ENCODE measurements around the gene SSC5D.
A peak's percentile ranks its signal among the peaks of the same experiment; 100 is the strongest.

Gene SSC5D

DNA sequence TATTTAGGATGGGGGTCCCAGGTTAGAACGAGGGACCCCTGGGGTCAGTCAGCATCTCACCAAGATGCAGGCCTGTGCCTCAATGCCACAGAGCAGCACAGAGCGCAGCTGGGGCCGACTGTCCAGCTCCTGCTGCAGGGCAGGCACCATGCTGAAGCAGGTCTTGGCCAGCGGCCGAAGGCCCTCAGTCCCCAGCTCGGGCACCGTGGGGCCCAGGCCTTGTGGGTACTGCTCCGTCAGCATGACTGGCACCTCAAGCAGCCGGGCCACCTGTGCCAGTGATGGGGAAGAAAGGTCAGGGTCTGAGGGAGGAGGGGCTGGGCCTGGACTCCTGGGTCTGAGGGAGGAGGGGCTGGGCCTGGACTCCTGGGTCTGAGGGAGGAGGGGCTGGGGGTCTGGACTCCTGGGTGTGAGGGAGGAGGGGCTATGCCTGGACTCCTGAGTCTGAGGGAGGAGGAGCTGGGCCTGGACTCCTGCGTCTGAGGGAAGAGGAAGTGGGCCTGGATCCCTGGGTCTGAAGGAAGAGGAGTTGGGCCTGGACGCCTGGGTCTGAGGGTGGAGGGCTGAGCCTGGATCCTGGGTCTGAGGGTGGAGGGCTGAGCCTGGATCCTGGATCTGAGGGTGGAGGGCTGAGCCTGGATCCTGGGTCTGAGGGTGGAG is 32.5 kb upstream of the SSC5D start:
- no peak for DNase-seq (ENCODE audit: low spot score)

DNA sequence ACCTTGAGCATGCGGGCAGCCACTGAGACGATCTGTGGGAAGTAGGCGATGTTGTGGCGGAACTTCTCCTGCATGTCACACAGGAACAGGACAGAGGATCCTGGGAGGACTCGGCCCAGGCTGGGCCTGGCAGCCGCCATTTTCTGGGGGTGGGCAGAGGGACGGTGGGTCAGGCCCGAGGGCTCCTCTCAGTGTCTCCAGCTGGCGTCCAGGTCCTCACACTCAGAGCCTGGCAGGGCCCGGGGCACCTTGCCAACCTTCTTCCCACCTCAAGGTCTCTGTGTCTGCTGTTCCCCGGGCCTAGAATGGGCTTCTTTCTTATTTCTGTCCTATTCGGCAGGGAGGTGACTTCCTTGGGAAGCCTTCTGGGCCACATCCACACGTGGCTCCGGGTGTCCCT is 31.9 kb upstream of the SSC5D start:
- no peak for DNase-seq (ENCODE audit: low spot score)

DNA sequence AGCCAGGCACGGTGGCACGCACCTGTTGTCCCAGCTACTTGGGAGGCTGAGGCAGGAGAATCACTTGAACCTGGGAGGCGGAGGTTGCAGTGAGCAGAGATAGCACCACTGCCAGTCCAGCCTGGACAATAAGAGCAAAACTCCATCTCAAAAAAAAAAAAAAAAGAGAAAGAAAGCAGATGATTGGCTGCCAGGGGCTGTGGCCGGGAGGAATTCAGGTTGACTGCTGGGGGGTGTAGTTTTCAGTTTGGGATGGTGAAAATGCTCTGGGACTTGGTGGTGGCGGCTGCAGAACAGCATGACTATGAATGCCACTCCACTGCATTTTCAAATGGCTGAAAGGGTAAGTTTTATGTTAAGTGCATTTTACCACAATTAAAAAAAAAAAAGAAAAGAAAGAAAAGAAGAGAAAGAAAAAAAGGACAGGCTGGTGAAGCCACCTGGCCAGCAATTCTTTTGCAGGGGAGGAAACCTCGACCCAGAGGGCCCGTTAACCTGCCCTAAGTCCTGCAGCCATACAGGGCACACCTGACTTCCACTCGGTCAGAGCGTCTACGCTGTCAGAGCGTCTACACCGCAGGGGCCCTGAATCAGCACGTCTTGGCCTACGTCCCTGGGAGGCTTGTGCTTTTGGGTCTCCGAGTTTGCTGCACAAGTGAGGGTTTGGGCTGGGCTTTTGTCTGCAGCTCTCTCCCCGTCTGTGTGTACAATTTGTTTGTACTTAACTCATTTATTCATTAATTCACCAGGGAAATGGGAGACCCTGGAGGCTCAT is 30.4 kb upstream of the SSC5D start:
- DNase-seq (ENCODE audit: low spot score), result no peak

DNA sequence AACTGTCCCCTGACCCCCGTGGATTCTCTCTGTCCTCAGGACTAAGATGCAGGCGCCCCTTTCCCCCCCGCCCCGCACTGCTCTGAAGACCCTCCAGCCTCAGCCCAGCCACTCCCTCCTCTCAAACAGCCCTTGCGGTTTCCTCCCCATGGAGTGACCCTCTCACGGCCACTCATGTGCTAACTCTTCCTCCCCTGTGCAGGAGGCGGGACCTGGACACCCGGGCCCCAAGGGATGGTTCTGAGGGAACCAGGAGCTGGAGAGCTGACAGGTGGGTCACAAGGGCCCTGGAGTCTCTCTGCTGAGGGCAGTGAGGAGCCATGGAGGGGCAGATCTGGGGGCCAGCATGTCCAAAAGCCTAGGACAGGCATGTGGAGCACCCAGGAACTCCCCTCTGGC is 28.7 kb upstream of the SSC5D start:
- DNase-seq (ENCODE audit: low spot score), result no peak

DNA sequence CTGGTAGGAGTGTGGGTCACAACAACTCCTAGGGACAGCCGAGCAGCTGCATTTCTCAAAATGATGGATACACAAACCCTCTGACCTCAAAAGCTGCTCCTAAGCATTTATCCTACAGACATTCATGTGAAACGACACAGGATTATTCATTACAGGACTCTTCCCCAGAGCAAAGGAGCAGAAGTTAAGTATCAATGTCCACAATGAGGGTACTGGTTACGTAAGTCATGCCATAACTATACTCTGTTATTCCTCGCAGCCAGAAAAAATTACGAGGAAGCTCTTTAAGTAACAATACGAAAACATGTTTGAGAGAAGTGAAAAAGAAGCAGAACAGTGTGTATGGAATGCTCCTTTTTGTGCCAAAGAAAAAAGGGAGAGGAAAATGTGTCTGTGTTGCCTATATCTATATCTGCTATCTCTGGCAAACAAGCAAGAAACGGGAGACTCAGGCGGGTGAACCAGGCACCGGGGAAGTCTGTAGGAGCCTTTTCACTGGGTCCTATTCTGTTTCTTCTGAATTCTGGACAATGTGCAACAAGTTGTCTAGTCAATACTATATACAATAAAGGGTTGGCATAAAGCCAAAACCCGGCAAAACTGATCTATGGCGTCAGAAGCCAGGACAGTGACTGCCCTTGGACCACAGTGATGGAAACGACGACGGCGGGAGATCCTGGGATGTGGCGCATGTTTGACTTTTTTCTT is 28.1 kb upstream of the SSC5D start:
- no peak for DNase-seq (ENCODE audit: low spot score)

DNA sequence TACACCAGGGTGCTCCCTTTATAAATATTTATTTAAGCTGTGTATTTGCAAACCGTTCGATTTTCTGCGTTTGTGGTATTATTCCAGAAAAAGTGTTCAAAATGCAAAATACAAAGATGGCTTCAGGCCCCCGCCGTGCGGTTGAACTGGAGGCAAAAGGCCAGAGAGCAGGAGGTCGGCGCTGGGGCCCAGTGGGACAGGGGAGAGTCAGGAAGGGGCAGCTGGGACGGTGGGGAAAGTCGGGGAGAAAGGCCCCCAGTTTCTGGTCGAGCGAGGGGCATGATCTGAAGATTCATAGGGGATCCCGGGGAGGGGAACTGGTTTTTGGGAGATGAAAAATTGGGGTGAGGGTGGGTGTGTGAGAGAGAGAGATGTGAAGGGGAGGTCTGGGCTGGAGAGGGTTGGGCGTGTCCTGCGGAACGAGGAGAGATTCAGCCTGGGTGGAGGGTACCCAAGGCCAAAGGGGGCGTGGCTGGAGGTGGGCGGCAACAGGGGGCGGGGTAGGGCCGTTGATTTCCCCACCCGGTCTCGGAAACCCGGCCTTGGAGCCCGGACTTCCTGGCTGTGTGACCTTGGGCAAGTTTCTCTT is 27.5 kb upstream of the SSC5D start:
- DNase-seq (ENCODE audit: low spot score), result peak; percentile 81

DNA sequence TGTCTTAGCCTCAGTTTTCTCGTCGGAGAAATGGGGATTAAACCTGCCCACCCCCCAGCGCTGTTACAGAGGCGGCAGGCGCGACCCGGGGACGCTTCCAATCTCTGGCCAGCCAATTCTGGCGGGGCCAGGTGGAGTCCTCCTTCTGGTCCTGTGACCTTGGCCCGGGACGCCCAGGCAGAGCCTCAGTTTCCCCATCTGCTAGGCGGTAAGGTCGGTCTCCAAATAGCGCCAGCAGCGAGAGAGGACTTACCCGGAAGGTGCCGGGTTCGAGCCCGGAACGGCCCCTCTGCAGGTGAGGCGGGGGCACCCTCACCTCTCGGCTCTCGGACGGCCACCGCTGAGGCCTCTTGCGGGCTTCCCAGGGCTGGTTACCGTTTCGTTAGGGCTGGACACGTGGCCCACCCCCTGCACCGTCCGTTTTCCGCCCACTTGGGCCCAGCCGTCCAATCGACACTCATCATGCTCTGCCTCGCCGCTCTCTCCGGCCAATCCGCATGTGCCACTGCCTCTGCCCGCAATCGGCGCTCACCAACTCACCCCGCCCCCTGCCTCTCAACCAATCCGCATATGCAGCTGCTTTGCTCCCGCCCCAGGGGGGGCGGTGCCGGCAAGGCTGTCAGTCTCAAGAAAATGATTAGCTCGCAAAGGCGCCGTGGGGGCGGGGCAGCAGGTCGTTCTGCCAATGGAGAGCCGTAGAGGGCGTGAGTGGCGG is 26.8 kb upstream of the SSC5D start, which contains the start of gene ISOC2:
Gene ISOC2, minus strand, starts transcription at position 384 of the 715 bp plus-strand sequence. CDS start 5,156 bp downstream, outside the sequence.
- DNase-seq (ENCODE audit: low spot score), result peak; percentile 100

DNA sequence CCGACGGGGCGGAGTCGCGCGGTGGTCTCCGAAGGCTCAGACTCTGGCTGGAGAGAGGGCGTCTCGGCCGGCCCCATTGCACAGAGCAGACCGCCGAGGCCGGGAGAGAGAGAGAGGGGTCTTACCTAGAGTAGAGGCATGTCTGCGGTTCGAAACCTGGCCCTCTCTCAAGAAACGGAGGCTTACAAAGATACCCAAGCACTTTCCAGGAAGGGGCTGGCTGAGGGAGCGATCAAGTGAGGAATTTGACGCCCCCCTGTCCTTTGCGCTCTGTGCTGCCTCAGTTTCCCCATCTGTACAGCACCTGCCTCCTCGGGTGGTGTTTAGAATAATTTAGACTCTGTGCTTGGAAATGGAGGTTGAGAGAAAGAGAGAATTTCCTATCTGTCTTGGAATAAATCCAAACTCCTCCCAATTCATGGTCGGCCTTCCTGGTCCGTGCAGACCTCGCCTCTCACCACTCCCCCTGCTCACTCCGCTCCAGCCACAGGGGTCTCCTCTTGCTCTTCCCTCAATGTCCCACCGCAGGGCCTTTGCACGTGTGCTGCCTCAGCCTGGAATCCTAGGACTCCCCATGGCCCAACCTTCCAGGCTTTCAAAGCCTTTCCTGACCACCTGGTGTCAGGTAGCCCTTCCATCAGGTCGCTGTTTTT is 26.1 kb upstream of the SSC5D start:
- DNase-seq (ENCODE audit: low spot score), result no peak

DNA sequence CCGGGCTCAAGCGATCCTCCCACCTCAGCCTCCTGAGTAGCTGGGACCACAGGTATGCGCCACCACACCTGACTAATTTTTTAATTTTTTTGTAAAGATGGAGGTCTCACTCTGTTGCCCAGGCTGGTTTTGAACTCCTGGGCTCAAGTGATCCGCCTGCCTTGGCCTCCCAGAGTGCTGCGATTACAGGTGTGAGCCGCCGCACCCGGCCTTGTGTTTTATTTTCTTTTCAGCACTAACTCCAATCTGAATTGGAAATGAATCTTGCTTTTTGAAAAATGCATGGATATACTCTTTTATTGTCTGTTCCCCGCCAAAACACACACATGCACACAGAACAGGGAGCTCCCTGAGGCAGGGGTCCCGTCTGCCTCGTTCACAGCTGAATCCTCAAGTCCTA is 25.5 kb upstream of the SSC5D start:
- DNase-seq (ENCODE audit: low spot score), result no peak

DNA sequence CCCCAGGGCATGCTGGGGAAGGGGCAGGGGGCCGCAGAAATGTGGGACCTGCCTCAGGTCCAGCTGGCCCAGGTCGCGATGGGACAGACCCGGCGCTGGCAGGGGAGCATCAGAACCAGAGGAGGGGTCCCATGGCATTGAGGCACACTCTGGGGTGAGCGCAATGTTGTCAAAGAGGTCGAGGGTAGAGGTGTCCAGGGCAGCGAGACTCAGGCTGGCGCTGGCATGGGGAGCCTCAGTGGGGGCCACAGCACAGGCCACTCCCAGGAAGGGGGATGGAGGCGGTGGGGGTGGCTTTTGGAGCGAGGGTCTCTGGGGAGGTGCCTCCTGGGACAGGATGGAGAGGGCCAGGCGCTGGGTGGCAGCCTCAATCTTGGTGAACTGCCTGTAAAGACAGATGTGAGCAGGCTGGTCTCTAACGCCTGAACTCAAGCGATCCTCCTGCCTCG is 24.6 kb upstream of the SSC5D start:
- no peak for DNase-seq (ENCODE audit: low spot score)

DNA sequence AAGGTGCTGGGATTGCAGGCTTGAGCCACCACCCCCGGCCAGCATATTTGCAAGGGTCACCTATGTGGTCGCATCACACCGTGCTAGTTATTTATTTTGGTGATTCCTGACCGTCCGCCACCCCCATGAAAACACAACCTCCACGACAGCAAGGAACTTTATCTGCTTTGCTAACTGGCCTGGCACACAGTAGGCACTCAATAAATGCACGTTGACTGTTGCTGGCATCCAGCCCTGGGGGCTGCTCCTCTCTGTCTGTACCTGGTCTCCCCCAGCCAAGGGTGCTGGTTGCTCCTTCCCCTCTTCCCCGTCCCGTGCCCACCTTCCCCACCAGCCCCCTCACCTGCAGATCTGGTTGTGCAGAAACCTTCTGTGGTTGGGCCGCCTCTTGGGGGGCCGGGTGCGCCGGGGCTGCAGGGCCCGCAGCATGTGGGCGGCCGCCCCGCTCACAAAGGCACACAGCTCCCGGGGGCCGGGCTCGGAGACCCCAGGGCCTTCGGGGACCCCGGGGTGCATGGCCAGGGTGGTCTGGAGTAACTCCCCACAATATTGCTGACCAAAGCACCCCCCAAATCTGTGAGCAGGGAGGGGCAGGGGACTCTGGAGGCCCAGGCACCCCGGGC is 24.1 kb upstream of the SSC5D start:
- DNase-seq (ENCODE audit: low spot score), result no peak

DNA sequence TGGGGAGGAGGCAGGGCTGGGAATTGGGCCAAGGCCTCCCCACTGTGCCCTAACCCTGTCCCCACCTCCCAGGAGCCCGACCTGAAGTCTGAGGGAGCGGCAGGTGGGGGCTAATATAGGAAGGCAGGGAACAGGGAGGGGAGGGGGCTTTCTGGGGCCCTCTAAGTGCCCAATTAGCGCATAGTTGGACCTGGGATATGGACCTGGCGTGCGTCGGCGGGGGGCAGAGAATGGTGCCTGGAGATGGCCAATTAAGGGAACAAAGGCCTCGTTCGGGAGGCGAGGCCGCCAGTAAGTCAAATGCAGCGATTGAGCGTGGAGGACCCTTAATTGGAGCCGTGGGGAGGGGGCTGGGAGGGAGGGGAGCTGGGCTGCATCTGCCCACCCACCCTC is 23.6 kb upstream of the SSC5D start, which contains the start of gene C19orf85:
Gene C19orf85, minus strand, starts transcription at position 90 of the 393 bp plus-strand sequence. CDS start 197 bp downstream, outside the sequence.
- DNase-seq (ENCODE audit: low spot score), result no peak

DNA sequence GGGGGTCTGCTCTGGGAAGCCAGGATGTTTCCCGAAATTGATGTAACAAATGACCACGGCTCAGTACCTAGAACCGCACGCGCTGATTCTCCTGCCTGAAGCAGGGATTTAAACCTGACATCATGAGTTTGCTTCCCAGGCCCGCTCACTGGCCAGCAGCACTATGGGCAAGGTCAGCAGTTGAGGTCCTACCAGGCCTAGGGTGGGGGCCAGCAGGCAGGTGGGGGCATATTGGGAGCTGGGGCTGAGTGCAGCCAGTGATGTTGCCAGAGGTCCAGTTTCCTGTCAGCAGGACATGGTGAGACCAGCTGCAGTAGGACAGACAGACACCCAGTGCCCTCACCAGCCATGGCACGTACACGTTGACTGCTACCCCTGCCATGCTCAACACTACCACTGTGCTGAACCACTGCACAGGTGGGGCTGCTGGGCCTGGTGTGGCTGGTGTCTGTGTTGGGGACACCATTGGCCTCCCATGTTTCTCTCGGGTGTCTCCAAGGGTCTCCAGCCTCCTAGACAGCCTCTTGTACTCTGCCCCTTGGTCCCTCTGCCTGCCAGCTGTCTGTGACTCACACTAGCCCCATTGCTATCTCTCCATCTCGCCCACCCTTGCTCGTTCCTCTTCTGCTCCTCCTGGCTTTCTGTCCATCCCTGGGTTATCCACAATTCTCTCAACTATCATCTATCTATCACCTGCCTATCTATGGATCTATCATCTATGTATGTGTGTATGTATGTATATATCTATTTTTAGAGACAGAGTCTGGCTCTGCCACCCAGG is 22.6 kb upstream of the SSC5D start:
- no peak for DNase-seq (ENCODE audit: low spot score)

DNA sequence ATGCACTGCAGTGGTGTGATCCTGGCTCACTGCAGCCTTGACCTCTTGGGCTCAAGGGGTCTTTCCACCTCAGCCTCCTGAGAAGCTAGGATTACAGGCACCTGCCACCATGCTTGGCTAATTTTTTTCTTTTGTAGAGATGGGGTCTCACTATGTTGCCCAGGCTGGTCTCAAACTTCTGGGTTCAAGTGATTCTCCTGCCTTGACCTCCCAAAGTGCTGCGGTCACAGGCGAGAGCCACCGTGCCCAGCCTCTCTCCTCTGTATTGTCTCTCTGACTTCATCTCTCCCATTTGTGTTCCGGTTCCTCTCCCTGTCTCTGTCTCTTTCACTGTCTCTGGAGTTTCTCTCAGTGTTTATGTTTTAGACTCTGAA is 22.0 kb upstream of the SSC5D start:
- DNase-seq (ENCODE audit: low spot score), result no peak

DNA sequence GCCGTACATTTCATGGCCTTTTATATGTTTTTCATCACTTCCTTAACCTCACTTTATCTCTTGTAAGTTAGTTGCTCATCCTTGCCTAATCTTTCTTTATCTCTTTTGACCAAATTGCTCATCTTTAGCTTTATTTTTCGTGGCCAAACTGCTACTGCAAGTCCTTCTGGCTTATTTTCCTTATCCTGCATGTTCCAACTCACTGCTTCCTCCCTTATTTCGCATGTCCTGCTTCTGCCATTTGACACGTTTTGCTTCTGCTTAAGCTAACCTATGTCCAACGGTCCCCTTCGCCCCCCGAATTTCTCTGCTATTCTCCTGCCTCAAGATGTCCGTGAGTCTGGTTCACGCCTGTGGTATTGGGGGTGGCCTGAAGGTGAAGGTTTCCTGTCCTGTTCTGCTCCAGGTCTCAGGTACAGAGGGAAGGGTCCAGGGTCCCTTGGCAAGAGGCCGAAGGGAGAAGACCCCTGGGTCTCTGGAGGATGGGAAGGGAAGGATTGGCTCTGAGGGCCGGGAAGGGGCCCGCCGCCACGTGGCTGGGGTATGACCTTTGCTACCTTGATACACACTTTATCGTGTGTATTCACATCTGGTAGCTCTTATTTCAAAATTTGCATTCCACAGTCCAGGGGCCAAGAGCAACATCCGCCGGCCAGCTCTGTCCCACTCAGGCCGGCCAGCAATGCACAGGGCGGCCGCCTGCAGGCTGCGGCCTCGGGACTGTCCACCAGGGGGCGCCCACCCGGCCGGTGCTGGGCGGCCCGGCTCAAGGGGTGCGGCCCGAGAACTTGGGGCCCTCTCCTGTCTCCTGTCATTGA is 20.8 kb upstream of the SSC5D start:
- no peak for DNase-seq (ENCODE audit: low spot score)

DNA sequence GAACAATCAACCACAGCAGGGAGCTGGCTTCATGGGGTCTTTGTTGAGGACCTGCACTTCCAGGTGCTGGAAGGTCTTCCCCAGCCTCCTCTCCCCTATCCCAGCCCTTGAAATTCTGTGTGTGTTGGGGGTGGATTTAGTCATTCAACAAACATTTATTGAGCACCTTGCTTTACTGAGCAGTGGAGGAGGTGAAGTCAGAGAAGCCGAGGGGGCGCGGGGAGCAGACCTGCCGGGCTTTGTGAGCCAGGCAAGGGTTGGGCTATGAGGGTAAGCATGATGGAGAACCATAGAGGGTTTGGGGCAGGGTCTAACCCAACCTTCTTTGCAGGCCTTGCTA is 20.2 kb upstream of the SSC5D start:
- no peak for DNase-seq (ENCODE audit: low spot score)

DNA sequence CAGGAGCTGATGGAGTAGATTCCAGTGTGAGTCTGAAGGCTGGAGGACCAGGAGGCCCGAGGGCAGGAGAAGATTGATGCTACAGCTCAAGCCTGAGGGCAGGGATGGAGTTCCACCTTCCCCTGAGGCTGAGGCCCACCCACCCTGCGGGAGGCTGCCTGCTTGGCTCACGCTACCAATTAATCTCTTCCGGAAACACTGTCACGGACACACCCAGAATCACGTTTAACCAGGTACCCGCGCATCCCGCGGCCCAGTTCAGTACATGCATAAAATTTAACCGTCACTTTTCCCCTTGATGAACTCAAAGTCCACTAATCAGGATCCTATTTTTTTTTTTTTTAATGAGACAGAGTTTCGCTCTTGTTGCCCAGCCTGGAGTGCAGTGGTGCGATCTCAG is 17.0 kb upstream of the SSC5D start:
- DNase-seq (ENCODE audit: low spot score), result no peak

DNA sequence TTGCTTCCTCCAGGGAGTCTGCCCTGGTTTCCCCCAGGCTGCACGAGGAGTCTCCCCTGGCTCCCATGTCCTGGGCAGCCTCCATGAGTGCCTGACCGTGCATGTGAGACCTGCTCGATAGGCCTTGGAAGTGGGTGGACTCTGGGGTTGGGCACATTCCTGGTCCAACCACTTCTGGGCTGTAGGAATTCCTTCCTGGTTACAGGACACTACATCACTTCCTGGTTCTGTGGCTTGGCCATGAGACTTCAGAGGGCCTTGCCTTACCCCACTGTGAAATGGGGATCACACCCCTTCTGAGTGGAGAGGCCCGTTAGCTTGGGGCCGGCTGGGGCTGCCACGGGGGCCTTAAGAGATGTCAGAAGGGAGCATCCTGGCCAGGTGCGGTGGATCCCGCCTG is 15.8 kb upstream of the SSC5D start:
- DNase-seq (ENCODE audit: low spot score), result no peak

Measured in cerebellar cortex (tissue), 1 donor.